OCI-LY3 (cell line): Measurements from ENCODE around the gene SMYD3.

Source experiments
- H2AFZ ChIP-seq: fragments of 200-600, 300-600 bp; shearing (Covaris generic); 2 replicates; pipeline ENCODE4 v1.6.0; 2014; ENCODE audit warnings: antibody characterized with exemption, low read depth, low read length
- H3K27ac ChIP-seq: fragments of 200-600, 300-600 bp; sonication (generic); 2 replicates; pipeline ENCODE4 v1.5.1; 2014; ENCODE audit warnings: mild to moderate bottlenecking, low read length, moderate library complexity, mixed read lengths
- H3K27me3 ChIP-seq: fragments of 200-600, 300-600 bp; sonication (generic); 2 replicates; pipeline ENCODE4 v1.6.1; 2014; ENCODE audit warnings: low read depth, low read length, mixed read lengths
- H3K36me3 ChIP-seq: fragments of 200-600, 300-600 bp; sonication (generic); replicated peaks from 2 replicates; pipeline ENCODE3; 2014; ENCODE audit warnings: low read depth, low read length, mixed read lengths
- H3K4me1 ChIP-seq: fragments of 300-600, 200-600 bp; sonication (generic); 2 replicates; pipeline ENCODE4 v1.6.1; 2014; ENCODE audit warnings: low read length, mixed read lengths
- H3K4me2 ChIP-seq: fragments of 200-600, 300-600 bp; sonication (generic); 2 replicates; pipeline ENCODE4 v1.6.1; 2014; ENCODE audit warnings: low read length, mixed read lengths
- H3K4me3 ChIP-seq: fragments of 300-600, 200-600 bp; sonication (generic); 2 replicates; pipeline ENCODE4 v1.5.1; 2014; ENCODE audit warnings: antibody characterized with exemption, mild to moderate bottlenecking, low read length, moderate library complexity
- H3K79me2 ChIP-seq: fragments of 300-600, 200-600 bp; shearing (Covaris generic); 2 replicates; pipeline ENCODE4 v1.6.1; 2014; ENCODE audit warnings: mild to moderate bottlenecking, low read length, mixed read lengths
- H3K9ac ChIP-seq: fragments of 300-600, 200-600 bp; shearing (Covaris generic); 2 replicates; pipeline ENCODE4 v1.6.0; 2014; ENCODE audit warnings: mild to moderate bottlenecking, low read length, moderate library complexity
- H3K9me3 ChIP-seq: fragments of 200-600, 300-600 bp; shearing (Covaris generic); 2 replicates; pipeline ENCODE4 v1.6.1; 2014; ENCODE audit warnings: low read length, mixed read lengths; ENCODE audit not compliant: insufficient read depth
- H4K20me1 ChIP-seq: fragments of 200-600, 300-600 bp; sonication (generic); 2 replicates; pipeline ENCODE4 v1.6.1; 2016; ENCODE audit warnings: low read length, mixed read lengths; ENCODE audit not compliant: insufficient read depth
- CTCF ChIP-seq: fragments of 200-600, 300-600 bp; sonication (generic); IDR thresholded peaks from 2 replicates; pipeline ENCODE4 v1.5.1; 2014; ENCODE audit warnings: antibody characterized with exemption, low read length, low read depth
- EZH2phosphoT487 ChIP-seq: fragments of 200-600 bp; shearing (Covaris generic); IDR thresholded peaks from 2 replicates; pipeline ENCODE4 v1.6.1; 2018; ENCODE audit warnings: antibody characterized with exemption, mixed run types, low read depth

SMYD3 gene

GRCh38 chr1:245809361-245809760, 697.7 kb downstream of the SMYD3 start:
- TF ChIP-seq CTCF: no peak
- no peak for TF ChIP-seq EZH2phosphoT487
- no peak overlapping the region for H3K27ac ChIP-seq
- no peaks in the 10 kb centered on the region for H3K36me3 ChIP-seq
- peaks cover 55% of the 10 kb centered on the region for H3K4me1 ChIP-seq
- no peak overlapping the region for H2AFZ ChIP-seq
- no peaks in the 10 kb centered on the region for H3K9me3 ChIP-seq
- H3K79me2 ChIP-seq: no peaks in the 10 kb centered on the region
- H4K20me1 ChIP-seq: no peaks in the 10 kb centered on the region
- no peak overlapping the region for H3K9ac ChIP-seq
- no peak overlapping the region for H3K4me2 ChIP-seq
- H3K27me3 ChIP-seq: no peaks in the 10 kb centered on the region
- H3K4me3 ChIP-seq: no peak overlapping the region

GRCh38 chr1:245807954-245808719, 698.9 kb downstream of the SMYD3 start:
- Histone ChIP-seq H2AFZ (no peak overlapping the region), H3K4me1 (peaks cover 55% of the 10 kb centered on the region), H3K9ac (peak overlapping the region; percentile 60), H3K27me3 (no peaks in the 10 kb centered on the region), H3K79me2 (no peaks in the 10 kb centered on the region), H3K27ac (peak overlapping the region; percentile 73), H3K9me3 (no peaks in the 10 kb centered on the region), H3K4me3 (peak overlapping the region; percentile 51), H3K36me3 (no peaks in the 10 kb centered on the region), H4K20me1 (no peaks in the 10 kb centered on the region), H3K4me2 (peak overlapping the region; percentile 73)
- TF ChIP-seq EZH2phosphoT487 (no peak), CTCF (no peak)

GRCh38 chr1:245807306-245807705, 699.8 kb downstream of the SMYD3 start:
- no peaks in the 10 kb centered on the region for H3K27me3 ChIP-seq
- TF ChIP-seq EZH2phosphoT487 (no peak), CTCF (no peak)
- no peaks in the 10 kb centered on the region for H3K79me2 ChIP-seq
- H3K9ac ChIP-seq: peak overlapping the region; percentile 60
- peak overlapping the region; percentile 73 for H3K4me2 ChIP-seq
- H3K4me3 ChIP-seq: peak overlapping the region; percentile 51
- no peaks in the 10 kb centered on the region for H3K9me3 ChIP-seq
- H4K20me1 ChIP-seq: no peaks in the 10 kb centered on the region
- H2AFZ ChIP-seq: peak overlapping the region; percentile 55
- peaks cover 55% of the 10 kb centered on the region for H3K4me1 ChIP-seq
- H3K36me3 ChIP-seq: no peaks in the 10 kb centered on the region
- peak overlapping the region; percentile 73 for H3K27ac ChIP-seq

GRCh38 chr1:245805532-245805931, 701.5 kb downstream of the SMYD3 start:
- Histone ChIP-seq H3K79me2 (no peaks in the 10 kb centered on the region), H3K9ac (no peak overlapping the region), H3K4me3 (no peak overlapping the region), H4K20me1 (no peaks in the 10 kb centered on the region), H3K9me3 (no peaks in the 10 kb centered on the region), H3K36me3 (no peaks in the 10 kb centered on the region), H3K4me1 (peaks cover 48% of the 10 kb centered on the region), H3K27ac (no peak overlapping the region), H2AFZ (no peak overlapping the region), H3K27me3 (no peaks in the 10 kb centered on the region), H3K4me2 (no peak overlapping the region)
- no peak for TF ChIP-seq EZH2phosphoT487
- TF ChIP-seq CTCF: no peak
